K562 (cell line): ENCODE results near the gene GRPR. TPM values are rescaled to one million over a fixed set of nuclear protein-coding genes. Genes with fewer than 3 reads are reported as not detected.

Source experiments
- ATAC-seq: fragments of 200-7000 bp; cut with Tn5 transposase; 3 replicates; pipeline ENCODE4 v1.9.1; 2020; ENCODE audit warnings: moderate library complexity
- BruUV-seq: library from RNA; stranded (reverse); fragments of 400-500 nt; replicated peaks from 2 replicates; lab custom pipeline; 2021; lab: Mats Ljungman, UMichigan
- CTCF ChIA-PET: fragments of 300-600 bp; formaldehyde crosslinking; extraction: SDS; loops from one replicate; lab custom pipeline; 2021; ENCODE audit warnings: low intra/inter-chr PET ratio; lab: Yijun Ruan, JAX
- POLR2A ChIA-PET: fragments of 300-600, 350-650 bp; sonication (Branson Sonifier 250); formaldehyde crosslinking; extraction: SDS; loops from one replicate; lab custom pipeline; 2021; ENCODE audit warnings: antibody characterized with exemption, inconsistent platforms; lab: Yijun Ruan, JAX
- DNase-seq, 4 experiments: peaks; one replicate each; pipeline versions ENCODE4 v3.0.0 to v3.0.0-alpha.2; 2011 to 2018; ENCODE audit warnings: low spot score in 3 of 4, mixed read lengths in 3 of 4; ENCODE audit errors: extremely low read depth in 1 of 4
- FAIRE-seq: peaks from 2 replicates; lab custom pipeline; 2011; peaks lifted over from hg19 to GRCh38; lab: Jason Lieb, UNC
- H2AFZ ChIP-seq: 2 replicates; pipeline ENCODE4 v1.6.0; 2011; ENCODE audit warnings: low read depth, low read length, control low read depth, inconsistent platforms
- H3K27ac ChIP-seq: fragments of 200-600 bp; 3 replicates; pipeline ENCODE4 v1.8.0; 2011; ENCODE audit warnings: low read depth, mild to moderate bottlenecking, control low read depth, inconsistent platforms, low read length, moderate library complexity, mixed read lengths; ENCODE audit errors: extremely low read depth
- H3K27me3 ChIP-seq, 2 experiments: fragments of 300-600 bp in 1 of 2; 2 replicates in 1 of 2; 3 replicates in 1 of 2; pipeline versions ENCODE4 v1.6.0 to v1.8.0; 2011; ENCODE audit warnings: inconsistent platforms in 2 of 2, low read length in 2 of 2, mild to moderate bottlenecking in 1 of 2, mixed read lengths in 1 of 2, moderate library complexity in 1 of 2; ENCODE audit not compliant: control insufficient read depth in 2 of 2, insufficient read depth in 2 of 2
- H3K36me3 ChIP-seq: fragments of 300-600 bp; 3 replicates; pipeline ENCODE4 v1.8.0; 2011; ENCODE audit warnings: mild to moderate bottlenecking, low read length, inconsistent platforms; ENCODE audit not compliant: control insufficient read depth, insufficient read depth
- H3K4me1 ChIP-seq, 2 experiments: fragments of 200-600 bp in 1 of 2; replicated peaks in 1 of 2; 2 replicates in 1 of 2; 3 replicates in 1 of 2; pipeline versions ENCODE4 v1.5.1 to v1.8.0; 2011; ENCODE audit warnings: inconsistent platforms in 2 of 2, low read length in 2 of 2, mild to moderate bottlenecking in 1 of 2, mixed read lengths in 1 of 2, moderate library complexity in 1 of 2; ENCODE audit not compliant: control insufficient read depth in 2 of 2, insufficient read depth in 2 of 2
- H3K4me2 ChIP-seq: 2 replicates; pipeline ENCODE4 v1.6.1; 2011; ENCODE audit warnings: low read length, control low read depth, inconsistent platforms, mixed read lengths; ENCODE audit not compliant: insufficient read depth
- H3K4me3 ChIP-seq: fragments of 200-600 bp; sonication (generic), shearing (Covaris generic); 2 replicates; pipeline ENCODE4 v1.5.1; 2016; ENCODE audit warnings: control low read depth, inconsistent platforms
- H3K79me2 ChIP-seq: fragments of 200-600 bp; 3 replicates; pipeline ENCODE4 v1.8.0; 2011; ENCODE audit warnings: low read length, inconsistent platforms; ENCODE audit not compliant: control insufficient read depth, insufficient read depth
- H3K9ac ChIP-seq, 2 experiments: 2 replicates each; pipeline versions ENCODE4 v1.6.0 to v1.6.1; 2011; ENCODE audit warnings: low read depth in 2 of 2, low read length in 2 of 2, control low read depth in 1 of 2, inconsistent platforms in 1 of 2, mild to moderate bottlenecking in 1 of 2, mixed read lengths in 1 of 2; ENCODE audit not compliant: insufficient read depth in 1 of 2
- H3K9me1 ChIP-seq: one replicate; pipeline ENCODE4 v1.6.0; 2011; ENCODE audit warnings: inconsistent platforms, mild to moderate bottlenecking, low read length, moderate library complexity; ENCODE audit not compliant: control insufficient read depth, insufficient read depth
- H3K9me3 ChIP-seq: replicated peaks from 2 replicates; pipeline ENCODE4 v1.5.1; 2011; ENCODE audit warnings: low read depth, low read length, inconsistent platforms; ENCODE audit not compliant: control insufficient read depth, insufficient read depth
- H4K20me1 ChIP-seq: replicated peaks from 2 replicates; pipeline ENCODE4 v1.6.1; 2011; ENCODE audit warnings: low read length, inconsistent platforms, mixed read lengths; ENCODE audit not compliant: control insufficient read depth, insufficient read depth
- C11orf30 ChIP-seq: fragments of 450-650 bp; IDR thresholded peaks from 2 replicates; pipeline ENCODE4 v1.6.1; 2016; ENCODE audit warnings: low read depth, mild to moderate bottlenecking
- CBFA2T3 ChIP-seq: fragments of 450-650 bp; IDR thresholded peaks from 2 replicates; pipeline ENCODE4 v1.6.1; 2017
- COPS2 ChIP-seq: fragments of 450-650 bp; conservative IDR thresholded peaks from 2 replicates; pipeline ENCODE4 v1.6.1; 2016; ENCODE audit warnings: mild to moderate bottlenecking, moderate library complexity
- FOSL1 ChIP-seq: fragments of 200-800 bp; sonication (Bioruptor generic); conservative IDR thresholded peaks from 2 replicates; pipeline ENCODE4 v1.6.1; 2016; ENCODE audit warnings: missing genetic modification characterization, missing compliant biosample characterization
- FOXK1 ChIP-seq: sonication (generic); formaldehyde crosslinking; IDR thresholded peaks from 2 replicates; pipeline ENCODE4 v1.8.0; 2022; ENCODE audit warnings: missing genetic modification reagents, mild to moderate bottlenecking, borderline replicate concordance
- HNRNPLL ChIP-seq: fragments of 200-400 bp; formaldehyde crosslinking; IDR thresholded peaks from 2 replicates; pipeline ENCODE4 v1.6.1; 2017; ENCODE audit warnings: low read length, low read depth, mild to moderate bottlenecking; ENCODE audit not compliant: poor library complexity, severe bottlenecking
- IFI16 ChIP-seq: fragments of 250-450 bp; sonication (Bioruptor Pico); IDR thresholded peaks from 2 replicates; pipeline ENCODE4 v2.1.2; 2022; ENCODE audit warnings: mild to moderate bottlenecking, inconsistent platforms
- MAFF ChIP-seq: IDR thresholded peaks from 2 replicates; pipeline ENCODE4 v1.6.1; 2012; ENCODE audit warnings: low read length, improper control_type of control experiment
- RCOR1 ChIP-seq, 2 experiments: IDR thresholded peaks; 2 replicates each; pipeline ENCODE4 v1.6.1; 2012; ENCODE audit warnings: low read depth in 2 of 2, low read length in 2 of 2, borderline replicate concordance in 1 of 2, improper control_type of control experiment in 1 of 2
- SMARCA4 ChIP-seq: fragments of 450-650 bp; IDR thresholded peaks from 2 replicates; pipeline ENCODE4 v1.6.1; 2016
- SMARCE1 ChIP-seq: fragments of 450-650 bp; IDR thresholded peaks from 2 replicates; pipeline ENCODE4 v1.7.1; 2016; ENCODE audit warnings: mild to moderate bottlenecking
- TCF3 ChIP-seq: sonication (generic); formaldehyde crosslinking; IDR thresholded peaks from 2 replicates; pipeline ENCODE4 v1.4.0; 2020; ENCODE audit warnings: mild to moderate bottlenecking, missing genetic modification reagents
- TEAD4 ChIP-seq, 2 experiments: sonication (generic) in 1 of 2; formaldehyde crosslinking in 1 of 2; IDR thresholded peaks; 2 replicates each; pipeline versions ENCODE4 v1.6.1 to v1.8.0; 2012 to 2022; ENCODE audit warnings: borderline replicate concordance in 1 of 2, inconsistent platforms in 1 of 2, low read length in 1 of 2, mild to moderate bottlenecking in 1 of 2, missing genetic modification reagents in 1 of 2
- WGBS: fragments of 100-300 bp; shearing (Covaris generic); methylation state at CpG from one replicate; pipeline ENCODE4 v1.1.6; 2016; ENCODE audit warnings: low coverage, mixed read lengths; ENCODE audit not compliant: insufficient coverage; ENCODE audit errors: missing lambda C conversion rate; 5-methylcytosine and 5-hydroxymethylcytosine counted together
- in situ Hi-C: fragments of 300-500 bp; cut with MboI; formaldehyde crosslinking; loops from 4 replicates; pipeline ENCODE4 v1.15.0; 2018; ENCODE audit warnings: inconsistent platforms, mixed read lengths
- intact Hi-C: fragments of 100-400 bp; cut with micrococcal nuclease; formaldehyde crosslinking; loops from 2 replicates; pipeline ENCODE4 v1.14.2; 2022
- polyA plus RNA-seq, 8 experiments: library from polyadenylated mRNA; depleted of rRNA in 4 of 8; stranded (reverse) in 5 of 8; unstranded in 3 of 8; fragments of >200 nt; fragmentation: Nextera tagmentation in 2 of 8; fragmentation: Illumina TruSeq in 1 of 8; extraction: Ambion mirVana in 2 of 8; extraction: Trizol in 1 of 8; gene quantifications; 2 replicates each; pipeline versions ENCODE4 v1.2.1 to v1.2.3, GENCODE V29; 2011 to 2014; ENCODE audit warnings: inconsistent platforms in 1 of 8, missing spikeins in 1 of 8
- total RNA-seq, 7 experiments: library from RNA; depleted of rRNA in 6 of 7; stranded (reverse); fragments of >200 nt in 6 of 7; fragmentation: Illumina TruSeq in 2 of 7; extraction: Trizol in 2 of 7; gene quantifications; 2 replicates each; pipeline versions ENCODE4 v1.2.1 to v1.2.3, GENCODE V29; 2011 to 2021; ENCODE audit warnings: low replicate concordance in 1 of 7
- TF ChIP-seq, protein P1 (sequence below): sonication (generic); IDR thresholded peaks from 2 replicates; pipeline ENCODE4 v1.6.1; 2016
- TF ChIP-seq, protein P2 (sequence below): sonication (generic); formaldehyde crosslinking; IDR thresholded peaks from 2 replicates; pipeline ENCODE4 v1.8.0; 2022; ENCODE audit warnings: missing genetic modification reagents, mild to moderate bottlenecking, borderline replicate concordance
- TF ChIP-seq, protein P3 (sequence below): fragments of 450-650 bp; IDR thresholded peaks from 2 replicates; pipeline ENCODE4 v1.6.1; 2016
- TF ChIP-seq, protein P4 (sequence below): fragments of 450-650 bp; IDR thresholded peaks from 2 replicates; pipeline ENCODE4 v1.6.1; 2016; ENCODE audit warnings: borderline replicate concordance

GRPR gene
- total and polyA plus RNA-seq, 9 of the 15 experiments (the other 6 are each of a cell fraction or from before 2014, with no cell fraction given): 0.06 to 0.11 TPM; not detected in 7

DNA sequence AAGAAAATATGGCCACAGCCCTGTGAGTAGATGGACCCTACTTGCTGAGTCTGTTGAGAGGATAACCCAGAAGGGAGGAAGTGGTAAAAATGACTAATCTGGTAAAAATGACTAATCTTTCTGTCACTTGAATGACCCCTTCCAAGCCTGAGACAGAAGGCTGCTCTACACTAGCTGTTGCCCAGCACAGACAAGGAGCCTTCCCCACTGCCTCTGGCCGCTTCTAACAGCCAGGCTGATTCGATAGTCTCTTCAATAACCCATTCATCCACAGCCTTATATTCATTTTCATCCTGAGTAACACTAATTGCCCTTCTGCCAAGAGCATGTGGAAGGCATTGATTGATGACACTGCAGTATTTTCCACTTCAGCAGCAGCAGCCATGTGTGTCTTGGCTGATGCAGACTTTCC is 62.4 kb downstream of the GRPR start:
- ChIA-PET CTCF (no interaction called here), POLR2A (no interaction called here)
- no peak overlapping the region for H3K4me2 ChIP-seq
- no peaks in the 10 kb centered on the region for H3K9me1 ChIP-seq
- peak overlapping the region; percentile 60; the same call in 2 of the 3 replicates for H3K27ac ChIP-seq
- no peaks in the 10 kb centered on the region for H4K20me1 ChIP-seq
- H2AFZ ChIP-seq: no peak overlapping the region
- intact Hi-C loops (no loop called here), in situ Hi-C loops (no loop called here)
- H3K4me1 ChIP-seq: peaks cover 0 to 8% of the 10 kb centered on the region in 2 experiments; a peak in 2 of 5 replicates
- no peak overlapping the region for H3K9ac ChIP-seq
- DNase-seq (peak; percentile 8 to 38 (median 20)), FAIRE-seq (peak; percentile 78), ATAC-seq (peak; percentile 60)
- no peak overlapping the region for H3K4me3 ChIP-seq
- WGBS: 0% methylated on average over 2 of the region's 2 CpGs
- no peaks in the 10 kb centered on the region for H3K79me2 ChIP-seq
- no peaks in the 10 kb centered on the region for H3K9me3 ChIP-seq
- no TSS peak for BruUV-seq
- no peaks in the 10 kb centered on the region for H3K27me3 ChIP-seq
- no peaks in the 10 kb centered on the region for H3K36me3 ChIP-seq
- TF ChIP-seq SMARCE1: peak; percentile 78
- TF ChIP-seq CBFA2T3: peak; percentile 19
- peak; percentile 54 for TF ChIP-seq HNRNPLL
- TF ChIP-seq MAFF: peak; percentile 55; the same call in 1 of the 2 replicates
- no peak for TF ChIP-seq IFI16 (CRISPR knock-in tag)
- 0 out of 4 replicates have a peak, but pooled peaks of 1 of the 2 experiments have one; percentile 4 for TF ChIP-seq RCOR1 (IDR thresholded peaks at IDR 0.05; ENCODE audit: borderline replicate concordance in 1 of 2, low read depth in 2 of 2, low read length in 2 of 2)
- TF ChIP-seq, protein P1, sequence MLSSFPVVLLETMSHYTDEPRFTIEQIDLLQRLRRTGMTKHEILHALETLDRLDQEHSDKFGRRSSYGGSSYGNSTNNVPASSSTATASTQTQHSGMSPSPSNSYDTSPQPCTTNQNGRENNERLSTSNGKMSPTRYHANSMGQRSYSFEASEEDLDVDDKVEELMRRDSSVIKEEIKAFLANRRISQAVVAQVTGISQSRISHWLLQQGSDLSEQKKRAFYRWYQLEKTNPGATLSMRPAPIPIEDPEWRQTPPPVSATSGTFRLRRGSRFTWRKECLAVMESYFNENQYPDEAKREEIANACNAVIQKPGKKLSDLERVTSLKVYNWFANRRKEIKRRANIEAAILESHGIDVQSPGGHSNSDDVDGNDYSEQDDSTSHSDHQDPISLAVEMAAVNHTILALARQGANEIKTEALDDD: peak; percentile 97
- TF ChIP-seq FOSL1: peak; percentile 97
- peak; percentile 59; the same call in 1 of the 2 replicates for TF ChIP-seq SMARCA4
- peak; percentile 33; the same call in 1 of the 2 replicates for TF ChIP-seq TEAD4 (IDR thresholded peaks at IDR 0.05; ENCODE audit: low read length)
- no peak for TF ChIP-seq TEAD4 (CRISPR knock-in tag; IDR thresholded peaks at IDR 0.05; ENCODE audit: borderline replicate concordance)
- TF ChIP-seq, protein P2, sequence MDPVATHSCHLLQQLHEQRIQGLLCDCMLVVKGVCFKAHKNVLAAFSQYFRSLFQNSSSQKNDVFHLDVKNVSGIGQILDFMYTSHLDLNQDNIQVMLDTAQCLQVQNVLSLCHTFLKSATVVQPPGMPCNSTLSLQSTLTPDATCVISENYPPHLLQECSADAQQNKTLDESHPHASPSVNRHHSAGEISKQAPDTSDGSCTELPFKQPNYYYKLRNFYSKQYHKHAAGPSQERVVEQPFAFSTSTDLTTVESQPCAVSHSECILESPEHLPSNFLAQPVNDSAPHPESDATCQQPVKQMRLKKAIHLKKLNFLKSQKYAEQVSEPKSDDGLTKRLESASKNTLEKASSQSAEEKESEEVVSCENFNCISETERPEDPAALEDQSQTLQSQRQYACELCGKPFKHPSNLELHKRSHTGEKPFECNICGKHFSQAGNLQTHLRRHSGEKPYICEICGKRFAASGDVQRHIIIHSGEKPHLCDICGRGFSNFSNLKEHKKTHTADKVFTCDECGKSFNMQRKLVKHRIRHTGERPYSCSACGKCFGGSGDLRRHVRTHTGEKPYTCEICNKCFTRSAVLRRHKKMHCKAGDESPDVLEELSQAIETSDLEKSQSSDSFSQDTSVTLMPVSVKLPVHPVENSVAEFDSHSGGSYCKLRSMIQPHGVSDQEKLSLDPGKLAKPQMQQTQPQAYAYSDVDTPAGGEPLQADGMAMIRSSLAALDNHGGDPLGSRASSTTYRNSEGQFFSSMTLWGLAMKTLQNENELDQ (CRISPR knock-in tag): no peak
- TF ChIP-seq, protein P3, sequence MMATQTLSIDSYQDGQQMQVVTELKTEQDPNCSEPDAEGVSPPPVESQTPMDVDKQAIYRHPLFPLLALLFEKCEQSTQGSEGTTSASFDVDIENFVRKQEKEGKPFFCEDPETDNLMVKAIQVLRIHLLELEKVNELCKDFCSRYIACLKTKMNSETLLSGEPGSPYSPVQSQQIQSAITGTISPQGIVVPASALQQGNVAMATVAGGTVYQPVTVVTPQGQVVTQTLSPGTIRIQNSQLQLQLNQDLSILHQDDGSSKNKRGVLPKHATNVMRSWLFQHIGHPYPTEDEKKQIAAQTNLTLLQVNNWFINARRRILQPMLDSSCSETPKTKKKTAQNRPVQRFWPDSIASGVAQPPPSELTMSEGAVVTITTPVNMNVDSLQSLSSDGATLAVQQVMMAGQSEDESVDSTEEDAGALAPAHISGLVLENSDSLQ: peak; percentile 30; the same call in 1 of the 2 replicates
- TF ChIP-seq, protein P4, sequence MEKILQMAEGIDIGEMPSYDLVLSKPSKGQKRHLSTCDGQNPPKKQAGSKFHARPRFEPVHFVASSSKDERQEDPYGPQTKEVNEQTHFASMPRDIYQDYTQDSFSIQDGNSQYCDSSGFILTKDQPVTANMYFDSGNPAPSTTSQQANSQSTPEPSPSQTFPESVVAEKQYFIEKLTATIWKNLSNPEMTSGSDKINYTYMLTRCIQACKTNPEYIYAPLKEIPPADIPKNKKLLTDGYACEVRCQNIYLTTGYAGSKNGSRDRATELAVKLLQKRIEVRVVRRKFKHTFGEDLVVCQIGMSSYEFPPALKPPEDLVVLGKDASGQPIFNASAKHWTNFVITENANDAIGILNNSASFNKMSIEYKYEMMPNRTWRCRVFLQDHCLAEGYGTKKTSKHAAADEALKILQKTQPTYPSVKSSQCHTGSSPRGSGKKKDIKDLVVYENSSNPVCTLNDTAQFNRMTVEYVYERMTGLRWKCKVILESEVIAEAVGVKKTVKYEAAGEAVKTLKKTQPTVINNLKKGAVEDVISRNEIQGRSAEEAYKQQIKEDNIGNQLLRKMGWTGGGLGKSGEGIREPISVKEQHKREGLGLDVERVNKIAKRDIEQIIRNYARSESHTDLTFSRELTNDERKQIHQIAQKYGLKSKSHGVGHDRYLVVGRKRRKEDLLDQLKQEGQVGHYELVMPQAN: no peak
- TF ChIP-seq C11orf30: peak; percentile 79
- no peak for TF ChIP-seq FOXK1
- TF ChIP-seq TCF3 (CRISPR knock-in tag): peak; percentile 24; the same call in 1 of the 2 replicates
- no peak for TF ChIP-seq COPS2
